Bronchial epithelial cell (primary cell): Measurements from ENCODE around the gene NECAB3. TPM values are rescaled to one million over a fixed set of nuclear protein-coding genes. Genes with fewer than 3 reads are reported as not detected.
"Not testable (repeated sequence)": the region's sequence is repeated elsewhere in the genome, so short reads cannot be mapped to it uniquely, and the experiment has no call there.

Experiments used
- DNase-seq: peaks from one replicate; pipeline ENCODE4 v3.0.0-alpha.2; 2010; ENCODE audit warnings: low read depth
- FAIRE-seq: peaks from 2 replicates; lab custom pipeline; 2011; peaks lifted over from hg19 to GRCh38; lab: Jason Lieb, UNC
- H3K27me3 ChIP-seq: 2 replicates; pipeline ENCODE4 v1.5.1; 2011; ENCODE audit warnings: low read length; ENCODE audit not compliant: control insufficient read depth, insufficient read depth
- H3K36me3 ChIP-seq: 2 replicates; pipeline ENCODE4 v1.5.1; 2011; ENCODE audit warnings: low read length; ENCODE audit not compliant: control insufficient read depth, insufficient read depth
- H3K4me3 ChIP-seq: 2 replicates; pipeline ENCODE4 v1.5.1; 2011; ENCODE audit warnings: mild to moderate bottlenecking, low read depth, low read length, control low read depth
- total RNA-seq: library from RNA; depleted of rRNA; stranded (reverse); fragments of >200 nt; gene quantifications from 2 replicates; pipeline ENCODE4 v1.2.1, GENCODE V29; 2014
- TF ChIP-seq, protein P1 (sequence below): IDR thresholded peaks from 2 replicates; pipeline ENCODE4 v1.5.1; 2011; ENCODE audit warnings: mild to moderate bottlenecking, moderate library complexity, low read length, control low read depth, inconsistent platforms; ENCODE audit not compliant: insufficient read depth, severe bottlenecking

NECAB3 gene
- total RNA-seq, 1 donor from 2014 or later = 8.7 TPM

DNA sequence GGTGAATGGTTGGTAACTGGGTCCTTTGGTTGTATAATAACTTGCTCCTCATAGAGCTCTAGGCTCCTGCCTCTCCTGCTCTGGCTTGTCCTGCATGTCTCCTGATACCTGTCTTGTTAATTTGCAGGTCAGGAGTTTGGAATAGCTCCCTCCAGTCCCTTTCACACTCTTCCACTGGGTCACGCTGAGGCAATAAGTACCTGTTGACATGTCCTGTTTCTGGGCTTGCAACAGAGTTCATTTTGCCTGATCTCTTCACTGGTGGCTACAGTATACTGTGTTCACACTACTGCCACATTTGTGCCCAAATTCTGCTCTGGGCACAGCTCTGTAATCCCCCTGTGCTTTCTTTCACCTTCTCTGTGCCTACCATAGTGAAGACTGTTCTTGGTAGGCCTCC is 37.5 kb downstream of the NECAB3 start:
- DNase-seq = no peak
- H3K27me3 ChIP-seq = no peaks in the 10 kb centered on the region
- peaks cover 7% of the 10 kb centered on the region for H3K36me3 ChIP-seq
- TF ChIP-seq, protein P1, sequence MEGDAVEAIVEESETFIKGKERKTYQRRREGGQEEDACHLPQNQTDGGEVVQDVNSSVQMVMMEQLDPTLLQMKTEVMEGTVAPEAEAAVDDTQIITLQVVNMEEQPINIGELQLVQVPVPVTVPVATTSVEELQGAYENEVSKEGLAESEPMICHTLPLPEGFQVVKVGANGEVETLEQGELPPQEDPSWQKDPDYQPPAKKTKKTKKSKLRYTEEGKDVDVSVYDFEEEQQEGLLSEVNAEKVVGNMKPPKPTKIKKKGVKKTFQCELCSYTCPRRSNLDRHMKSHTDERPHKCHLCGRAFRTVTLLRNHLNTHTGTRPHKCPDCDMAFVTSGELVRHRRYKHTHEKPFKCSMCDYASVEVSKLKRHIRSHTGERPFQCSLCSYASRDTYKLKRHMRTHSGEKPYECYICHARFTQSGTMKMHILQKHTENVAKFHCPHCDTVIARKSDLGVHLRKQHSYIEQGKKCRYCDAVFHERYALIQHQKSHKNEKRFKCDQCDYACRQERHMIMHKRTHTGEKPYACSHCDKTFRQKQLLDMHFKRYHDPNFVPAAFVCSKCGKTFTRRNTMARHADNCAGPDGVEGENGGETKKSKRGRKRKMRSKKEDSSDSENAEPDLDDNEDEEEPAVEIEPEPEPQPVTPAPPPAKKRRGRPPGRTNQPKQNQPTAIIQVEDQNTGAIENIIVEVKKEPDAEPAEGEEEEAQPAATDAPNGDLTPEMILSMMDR = no peak
- no peak overlapping the region for H3K4me3 ChIP-seq
- FAIRE-seq = no peak

DNA sequence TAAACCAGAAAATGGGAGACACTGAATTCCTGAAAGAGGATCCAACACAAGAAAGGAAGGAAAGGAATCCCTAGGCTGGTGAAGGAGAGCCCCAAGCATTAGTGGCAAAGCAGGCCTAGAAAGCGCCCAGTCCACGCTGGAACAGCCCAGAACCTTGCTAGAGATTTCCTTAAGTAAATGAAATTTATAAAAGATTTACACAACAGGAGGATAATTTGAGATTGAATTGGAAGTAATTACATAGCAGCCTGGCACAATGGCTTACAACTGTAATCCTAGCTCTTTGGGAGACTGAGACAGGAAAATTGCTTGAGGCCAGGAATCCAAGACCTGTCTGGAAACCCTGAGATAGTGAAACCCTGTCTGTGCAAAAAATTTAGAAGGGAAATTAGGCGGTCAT is 38.9 kb downstream of the NECAB3 start:
- Histone ChIP-seq H3K36me3 (peaks cover 9% of the 10 kb centered on the region), H3K4me3 (no peak overlapping the region), H3K27me3 (no peaks in the 10 kb centered on the region)
- TF ChIP-seq, protein P1 = no peak
- FAIRE-seq (no peak), DNase-seq (no peak)

DNA sequence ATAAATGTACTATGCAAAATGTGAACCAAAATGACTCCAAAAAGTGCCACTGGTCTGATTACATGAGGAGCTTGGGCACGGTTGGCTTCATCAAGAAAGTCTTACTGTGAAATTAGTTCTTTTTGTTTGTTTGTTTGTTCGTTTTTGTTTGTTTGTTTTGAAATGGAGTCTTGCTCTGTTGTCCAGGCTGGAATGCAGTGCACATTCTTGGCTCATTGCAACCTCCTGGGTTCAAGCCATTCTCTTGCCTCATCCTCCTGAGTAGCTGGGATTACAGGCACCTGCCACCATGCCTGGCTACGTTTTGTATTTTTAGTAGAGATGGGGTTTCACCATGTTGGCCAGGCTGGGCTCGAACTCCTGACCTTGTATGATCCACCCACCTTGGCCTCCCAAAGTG is 42.3 kb downstream of the NECAB3 start:
- not testable (repeated sequence) for H3K27me3 ChIP-seq, FAIRE-seq, H3K36me3 ChIP-seq, H3K4me3 ChIP-seq, DNase-seq

DNA sequence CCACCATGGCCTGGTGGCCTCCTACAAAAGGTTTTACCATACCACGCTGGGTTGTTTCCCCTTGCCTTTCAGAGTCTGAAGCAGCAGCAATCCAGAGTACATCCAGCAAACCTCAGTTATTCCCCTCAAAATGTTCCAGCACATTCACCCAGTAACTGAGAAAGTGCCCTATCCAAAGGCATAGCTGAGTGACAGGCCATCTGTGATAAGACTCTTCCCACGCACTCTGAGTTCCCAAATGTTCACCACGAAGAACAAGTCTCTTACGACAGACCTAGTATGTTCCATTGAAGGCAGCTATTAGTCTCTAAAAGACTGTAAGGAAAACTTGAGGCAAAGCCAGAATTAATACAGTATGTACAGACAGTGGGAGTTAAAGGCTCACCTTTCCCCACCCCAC is 43.7 kb downstream of the NECAB3 start:
- H3K27me3 ChIP-seq = no peaks in the 10 kb centered on the region
- DNase-seq (no peak), FAIRE-seq (no peak)
- H3K36me3 ChIP-seq = peaks cover 12% of the 10 kb centered on the region
- TF ChIP-seq, protein P1 = no peak
- H3K4me3 ChIP-seq = no peak overlapping the region

DNA sequence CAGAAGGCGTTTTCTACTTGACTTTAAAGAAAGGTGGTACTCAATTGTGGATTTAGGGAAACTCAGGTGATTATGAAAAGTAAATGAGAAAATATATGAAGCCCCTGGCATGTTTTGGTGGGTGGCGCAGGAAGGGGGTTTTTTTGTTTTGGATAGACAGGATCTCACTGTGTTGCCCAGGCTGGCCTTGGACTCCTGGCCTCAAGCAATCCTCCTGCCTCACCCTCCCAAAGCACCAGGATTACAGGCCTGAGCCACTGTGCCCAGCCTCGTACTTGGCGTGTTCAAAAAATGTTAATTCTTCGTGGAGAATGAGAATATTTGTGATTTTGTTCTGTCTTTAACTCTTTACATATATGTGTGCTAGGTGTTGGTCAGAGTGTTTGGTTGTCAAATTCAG is 44.2 kb downstream of the NECAB3 start:
- no peak for FAIRE-seq
- TF ChIP-seq, protein P1 = no peak
- Histone ChIP-seq H3K36me3 (peaks cover 12% of the 10 kb centered on the region), H3K27me3 (no peaks in the 10 kb centered on the region), H3K4me3 (no peak overlapping the region)
- no peak for DNase-seq

DNA sequence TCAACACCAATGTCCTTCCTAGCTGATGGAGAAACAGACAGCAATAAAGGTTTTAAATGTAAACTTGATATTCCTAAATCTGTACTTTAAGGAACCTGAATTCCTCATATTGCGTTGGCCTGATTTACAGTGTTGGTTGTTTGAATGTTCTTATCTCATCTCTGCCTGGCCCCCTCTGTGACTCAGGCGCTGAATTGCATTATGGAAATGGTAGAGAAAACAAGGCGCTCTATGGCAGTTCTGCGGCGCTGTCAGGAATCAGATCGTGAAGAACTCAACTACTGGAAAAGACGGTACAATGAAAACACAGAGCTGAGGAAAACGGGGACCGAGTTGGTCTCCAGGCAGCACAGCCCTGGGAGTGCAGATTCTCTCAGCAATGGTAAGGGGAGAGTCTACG is 44.7 kb downstream of the NECAB3 start:
- FAIRE-seq (no peak), DNase-seq (no peak)
- Histone ChIP-seq H3K27me3 (no peaks in the 10 kb centered on the region), H3K4me3 (no peak overlapping the region), H3K36me3 (peaks cover 14% of the 10 kb centered on the region)
- TF ChIP-seq, protein P1 = no peak
